CD4-positive, alpha-beta memory T cell (primary cell): ENCODE results near the gene FAM83G. TPM values are rescaled to one million over a fixed set of nuclear protein-coding genes. Genes with fewer than 3 reads are reported as not detected.
"Not testable (repeated sequence)": the region's sequence is repeated elsewhere in the genome, so short reads cannot be mapped to it uniquely, and the experiment has no call there.

Experiments
- CTCF ChIA-PET: fragments of 350-600 bp; sonication (Branson Sonifier 250); formaldehyde crosslinking; loops from one replicate; lab custom pipeline; 2021; ENCODE audit warnings: inconsistent platforms; ENCODE audit not compliant: partially characterized antibody; lab: Charles Lee
- POLR2A ChIA-PET: fragments of 350-600 bp; sonication (Branson Sonifier 250); formaldehyde crosslinking; loops from one replicate; lab custom pipeline; 2021; ENCODE audit not compliant: partially characterized antibody; lab: Charles Lee
- DNase-seq, 5 donors: peaks; one replicate each; pipeline versions ENCODE4 v3.0.0 to v3.0.0-alpha.2; 2020 to 2022; ENCODE audit warnings: mixed read lengths in 1 of 5
- H3K27ac ChIP-seq: one replicate; pipeline ENCODE4 v1.7.0; 2013; ENCODE audit warnings: low read depth, low read length
- H3K27me3 ChIP-seq: 2 replicates; pipeline ENCODE4 v1.7.0; 2013; ENCODE audit warnings: mild to moderate bottlenecking, low read length, moderate library complexity; ENCODE audit not compliant: insufficient read depth
- H3K36me3 ChIP-seq: 2 replicates; pipeline ENCODE4 v1.7.0; 2013; ENCODE audit warnings: mild to moderate bottlenecking, low read length, moderate library complexity; ENCODE audit not compliant: insufficient read depth
- H3K4me1 ChIP-seq: 2 replicates; pipeline ENCODE4 v1.7.0; 2013; ENCODE audit warnings: mild to moderate bottlenecking, low read length, moderate library complexity; ENCODE audit not compliant: insufficient read depth
- H3K4me3 ChIP-seq, 2 donors: one replicate each; pipeline ENCODE4 v1.7.0; 2013; ENCODE audit warnings: low read length in 2 of 2, mild to moderate bottlenecking in 1 of 2
- H3K9me3 ChIP-seq, 2 donors: one replicate each; pipeline ENCODE4 v1.7.0; 2013; ENCODE audit warnings: low read length in 2 of 2, control low read depth in 1 of 2; ENCODE audit not compliant: control insufficient read depth in 1 of 2
- H3K27ac Mint-ChIP-seq, 7 donors: one replicate each; pipeline ENCODE4 v1.8.0; 2020 to 2021; ENCODE audit warnings: mixed read lengths in 7 of 7, mild to moderate bottlenecking in 6 of 7, inconsistent platforms in 3 of 7, moderate library complexity in 3 of 7
- H3K27me3 Mint-ChIP-seq, 2 donors: one replicate each; pipeline ENCODE4 v1.8.0; 2020 to 2021; ENCODE audit warnings: mixed read lengths in 2 of 2
- H3K36me3 Mint-ChIP-seq, 2 donors: one replicate each; pipeline ENCODE4 v1.8.0; 2020 to 2021; ENCODE audit warnings: mixed read lengths in 2 of 2, inconsistent platforms in 1 of 2, mild to moderate bottlenecking in 1 of 2
- H3K4me1 Mint-ChIP-seq, 4 donors: one replicate each; pipeline ENCODE4 v1.8.0; 2020 to 2021; ENCODE audit warnings: mixed read lengths in 4 of 4, mild to moderate bottlenecking in 1 of 4
- H3K4me3 Mint-ChIP-seq, 8 donors: one replicate each; pipeline ENCODE4 v1.8.0; 2020 to 2021; ENCODE audit warnings: mixed read lengths in 8 of 8, mild to moderate bottlenecking in 7 of 8, moderate library complexity in 6 of 8, inconsistent platforms in 3 of 8
- H3K9me3 Mint-ChIP-seq, 8 donors: one replicate each; pipeline ENCODE4 v1.8.0; 2020 to 2021; ENCODE audit warnings: mixed read lengths in 8 of 8, mild to moderate bottlenecking in 5 of 8, inconsistent platforms in 3 of 8, moderate library complexity in 1 of 8
- intact Hi-C: fragments of 100-400 bp; cut with micrococcal nuclease; formaldehyde crosslinking; loops from one replicate; pipeline ENCODE4 v1.15.1; 2023
- polyA plus RNA-seq, 2 donors: library from polyadenylated mRNA; unstranded; fragments of 300-500 nt; fragmentation: Illumina TruSeq; gene quantifications; one replicate each; pipeline ENCODE4 v1.2.3, GENCODE V29; 2021
- total RNA-seq, 2 experiments: library from RNA; stranded (reverse); gene quantifications; one replicate each; pipeline ENCODE4 v1.2.3, GENCODE V29; 2021

FAM83G gene
- total and polyA plus RNA-seq, 4 experiments from 2014 or later = 1.6 to 15.1 (median 10.3) TPM

GRCh38 chr17:19022747-19023146, 18.2 kb upstream of the FAM83G start:
- Histone ChIP-seq H3K36me3 (peaks cover 5% of the 10 kb centered on the region), H3K27me3 (no peaks in the 10 kb centered on the region), H3K9me3 (no peaks in the 10 kb centered on the region), H3K4me1 (peaks cover 14% of the 10 kb centered on the region), H3K4me3 (no peak overlapping the region), H3K27ac (no peak overlapping the region)
- Mint-ChIP-seq H3K27me3 (no peaks in the 10 kb centered on the region), H3K36me3 (peaks cover 11 to 25% of the 10 kb centered on the region in 2 donors), H3K27ac (peak overlapping the region in 4 of 7 donors; percentile 35 to 78 (median 44)), H3K4me1 (peaks cover 14 to 33% (median 16%) of the 10 kb centered on the region in 4 donors), H3K9me3 (no peaks in the 10 kb centered on the region), H3K4me3 (peak overlapping the region in 1 of 8 donors; percentile 31)
- POLR2A ChIA-PET = interaction anchor here (0.8 to 2.4 kb wide), 4 partner anchors 8 to 61 kb away, joined by 3 to 9 read pairs (median 4); partner anchors contain the start of gene FAM83G
- intact Hi-C loops = no loop called here
- CTCF ChIA-PET = interaction anchor here (1.1 to 1.6 kb wide), 5 partner anchors 16 to 397 kb away, joined by 3 to 7 read pairs (median 3); no protein-coding TSS in a partner anchor
- DNase-seq = peak in 1 of 5 donors; percentile 19

GRCh38 chr17:19022128-19022527, 17.6 kb upstream of the FAM83G start:
- intact Hi-C loops = no loop called here
- no peak overlapping the region for H3K4me3 Mint-ChIP-seq
- H3K36me3 Mint-ChIP-seq = peaks cover 11 to 25% of the 10 kb centered on the region in 2 donors
- peak overlapping the region in 3 of 7 donors; percentile 35 to 48 (median 47) for H3K27ac Mint-ChIP-seq
- H3K9me3 Mint-ChIP-seq = no peaks in the 10 kb centered on the region
- H3K4me1 ChIP-seq = peaks cover 14% of the 10 kb centered on the region
- H3K4me1 Mint-ChIP-seq = peaks cover 15 to 33% (median 16%) of the 10 kb centered on the region in 4 donors
- ChIA-PET POLR2A (interaction anchor here (0.8 to 2.4 kb wide), 4 partner anchors 7 to 61 kb away, joined by 3 to 9 read pairs (median 4); partner anchors contain the start of gene FAM83G), CTCF (interaction anchor here (1.1 to 1.6 kb wide), 5 partner anchors 16 to 396 kb away, joined by 3 to 7 read pairs (median 3); no protein-coding TSS in a partner anchor)
- H3K4me3 ChIP-seq = no peak overlapping the region
- H3K27me3 ChIP-seq = no peaks in the 10 kb centered on the region
- no peaks in the 10 kb centered on the region for H3K9me3 ChIP-seq
- H3K36me3 ChIP-seq = peaks cover 5% of the 10 kb centered on the region
- no peaks in the 10 kb centered on the region for H3K27me3 Mint-ChIP-seq
- DNase-seq = peak in 1 of 5 donors; percentile 32
- no peak overlapping the region for H3K27ac ChIP-seq

- Mint-ChIP-seq H3K27me3 (peaks cover 0 to 2% of the 10 kb centered on the region in 2 donors), H3K36me3 (peaks cover 11 to 25% of the 10 kb centered on the region in 2 donors), H3K4me1 (peaks cover 16 to 33% (median 20%) of the 10 kb centered on the region in 4 donors), H3K9me3 (no peaks in the 10 kb centered on the region), H3K27ac (peak overlapping the region in 1 of 7 donors; percentile 33), H3K4me3 (no peak overlapping the region)
- intact Hi-C loops = no loop called here
- POLR2A ChIA-PET = interaction anchor here (1.1 to 2.0 kb wide), 2 partner anchors 17 to 19 kb away, joined by 3 to 8 read pairs; partner anchors contain the start of gene FAM83G
- peak in 4 of 5 donors; percentile 26 to 42 (median 40) for DNase-seq
- H3K27me3 ChIP-seq = no peaks in the 10 kb centered on the region
- peaks cover 14% of the 10 kb centered on the region for H3K4me1 ChIP-seq
- CTCF ChIA-PET = interaction anchor here (1.1 to 1.4 kb wide), 3 partner anchors 15 to 396 kb away, joined by 3 to 7 read pairs (median 3); no protein-coding TSS in a partner anchor
- no peak overlapping the region for H3K27ac ChIP-seq
- H3K9me3 ChIP-seq = no peaks in the 10 kb centered on the region
- H3K4me3 ChIP-seq = no peak overlapping the region
- H3K36me3 ChIP-seq = peaks cover 5% of the 10 kb centered on the region
These were observed 17.1 kb upstream of the FAM83G start for GRCh38 chr17:19021622-19022083.

- H3K27ac ChIP-seq, H3K27me3 ChIP-seq, H3K36me3 ChIP-seq, H3K9me3 ChIP-seq, intact Hi-C loops, CTCF ChIA-PET, H3K4me3 ChIP-seq, H3K4me3 Mint-ChIP-seq, H3K27me3 Mint-ChIP-seq, H3K9me3 Mint-ChIP-seq: not testable (repeated sequence)
- peaks cover 16 to 33% (median 22%) of the 10 kb centered on the region in 4 donors for H3K4me1 Mint-ChIP-seq
- H3K27ac Mint-ChIP-seq = peak overlapping the region in 2 of 7 donors; percentile 30 to 33
- POLR2A ChIA-PET = interaction anchor here (1.1 to 2.0 kb wide), 2 partner anchors 17 to 18 kb away, joined by 3 to 8 read pairs; partner anchors contain the start of gene FAM83G
- peak in 1 of 5 donors; percentile 4 for DNase-seq
- H3K36me3 Mint-ChIP-seq = peaks cover 11 to 25% of the 10 kb centered on the region in 2 donors
- H3K4me1 ChIP-seq = peaks cover 14% of the 10 kb centered on the region
These were observed 16.6 kb upstream of the FAM83G start for GRCh38 chr17:19021011-19021621.

GRCh38 chr17:19020016-19020415, 15.5 kb upstream of the FAM83G start:
- H3K9me3 Mint-ChIP-seq = no peaks in the 10 kb centered on the region
- peaks cover 2 to 3% of the 10 kb centered on the region in 2 donors for H3K27me3 Mint-ChIP-seq
- Histone ChIP-seq H3K9me3 (no peaks in the 10 kb centered on the region), H3K4me1 (peaks cover 14% of the 10 kb centered on the region), H3K27ac (no peak overlapping the region), H3K4me3 (no peak overlapping the region), H3K27me3 (no peaks in the 10 kb centered on the region), H3K36me3 (peaks cover 5% of the 10 kb centered on the region)
- H3K4me3 Mint-ChIP-seq = no peak overlapping the region
- peak in 1 of 5 donors; percentile 5 for DNase-seq
- intact Hi-C loops = no loop called here
- H3K27ac Mint-ChIP-seq = peak overlapping the region in 3 of 7 donors; percentile 33 to 86 (median 76)
- ChIA-PET POLR2A (interaction anchor here (2.0 kb wide), 1 partner anchor 16 kb away, joined by 8 read pairs; the partner anchor contains the start of gene FAM83G), CTCF (no interaction called here)
- peaks cover 18 to 31% (median 24%) of the 10 kb centered on the region in 4 donors for H3K4me1 Mint-ChIP-seq
- peaks cover 11 to 25% of the 10 kb centered on the region in 2 donors for H3K36me3 Mint-ChIP-seq

GRCh38 chr17:19019041-19019941, 14.7 kb upstream of the FAM83G start:
- POLR2A ChIA-PET = interaction anchor here (1.0 to 3.0 kb wide), 4 partner anchors 12 to 17 kb away, joined by 3 to 12 read pairs (median 6); partner anchors contain the start of gene FAM83G
- peaks cover 5 to 19% of the 10 kb centered on the region in 2 donors for H3K36me3 Mint-ChIP-seq
- H3K4me1 Mint-ChIP-seq = peaks cover 11 to 24% (median 17%) of the 10 kb centered on the region in 4 donors

More at GRCh38 chr17:19019041-19019941, 14.7 kb upstream of the FAM83G start:
- Histone ChIP-seq H3K4me3 (no peak overlapping the region), H3K27ac (no peak overlapping the region), H3K27me3 (no peaks in the 10 kb centered on the region), H3K36me3 (peaks cover 5% of the 10 kb centered on the region), H3K4me1 (peaks cover 7% of the 10 kb centered on the region), H3K9me3 (no peaks in the 10 kb centered on the region)
- DNase-seq = peak in 1 of 5 donors; percentile 25
- H3K27me3 Mint-ChIP-seq = peaks cover 2 to 3% of the 10 kb centered on the region in 2 donors
- H3K9me3 Mint-ChIP-seq = no peaks in the 10 kb centered on the region
- peak overlapping the region in 1 of 8 donors; percentile 21 for H3K4me3 Mint-ChIP-seq
- peak overlapping the region in 5 of 7 donors; percentile 8 to 81 (median 36) for H3K27ac Mint-ChIP-seq
- CTCF ChIA-PET = no interaction called here
- intact Hi-C loops = no loop called here
